Daoy (cell line): ENCODE measurements around the gene SMPD4. TPM values are rescaled to one million over a fixed set of nuclear protein-coding genes. Genes with fewer than 3 reads are reported as not detected.
A peak's percentile ranks its signal among the peaks of the same experiment; 100 is the strongest.
"Not testable (repeated sequence)": the region's sequence is repeated elsewhere in the genome, so short reads cannot be mapped to it uniquely, and the experiment has no call there.

Experiments
- DNase-seq: peaks from one replicate; pipeline ENCODE4 v3.0.0-alpha.2; 2015; ENCODE audit warnings: low read depth
- total RNA-seq: library from RNA; depleted of rRNA; stranded (reverse); fragments of >200 nt; shearing (Covaris generic); gene quantifications from 2 replicates; pipeline ENCODE4 v1.2.3, GENCODE V29; 2014; rRNA removed

The SMPD4 gene
- total RNA-seq, 1 experiment from 2014 or later = 28.9 TPM

DNA sequence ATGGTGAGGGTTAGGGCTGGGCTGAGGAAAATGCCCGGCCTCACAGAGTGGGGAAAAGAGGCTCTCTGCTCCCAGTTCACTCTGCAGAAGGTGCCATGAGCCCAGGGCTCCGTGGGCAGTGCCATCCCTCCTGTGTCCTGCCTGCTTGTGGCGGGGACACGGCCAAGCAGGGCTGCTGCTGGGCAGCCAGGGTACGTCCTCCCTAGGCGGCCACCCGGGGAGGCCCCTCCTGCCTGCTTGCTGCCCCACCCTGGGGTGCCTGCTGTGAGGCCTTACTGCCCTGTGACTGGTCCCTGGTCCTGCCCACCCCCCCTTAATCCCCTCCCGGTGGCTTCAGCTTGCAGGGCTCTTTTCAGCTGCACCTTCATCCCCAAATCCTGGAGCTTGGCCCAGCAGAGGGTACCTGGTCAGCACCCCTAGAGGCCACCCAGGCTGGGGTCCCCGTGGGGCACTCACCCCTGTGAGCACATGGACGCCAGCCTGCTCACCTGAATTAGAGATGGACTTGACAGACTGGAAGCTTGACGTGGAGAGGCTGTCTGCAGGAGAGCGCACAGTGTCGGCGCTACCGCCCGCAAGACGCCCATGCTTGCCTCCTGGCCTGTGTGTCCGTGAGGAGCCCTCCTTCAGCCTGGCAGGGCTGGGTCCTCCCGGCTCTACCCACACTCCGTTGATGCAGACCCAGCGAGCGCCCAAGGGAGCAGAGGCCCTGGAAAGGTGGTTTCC is 39.6 kb downstream of the SMPD4 start:
- not testable (repeated sequence) for DNase-seq

DNA sequence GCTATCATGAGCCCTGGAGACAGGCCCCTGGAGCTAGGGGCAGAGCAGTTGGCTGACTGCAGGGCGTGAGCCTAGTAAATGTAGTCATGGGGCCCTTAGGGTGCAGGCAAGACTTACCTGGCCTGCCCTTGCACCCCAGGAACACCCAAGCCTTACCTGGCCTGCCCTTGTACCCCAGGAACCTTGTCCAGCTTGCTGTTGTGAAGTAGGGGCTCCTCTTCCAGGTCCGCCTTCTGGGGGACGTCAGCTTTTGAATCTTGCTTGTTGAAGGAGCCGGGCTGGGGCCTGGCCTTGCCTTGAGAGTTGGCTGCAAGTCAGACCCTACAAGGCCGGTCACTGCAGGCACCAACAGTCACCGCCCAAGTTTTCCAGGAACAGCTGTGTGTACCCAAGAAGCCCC is 40.4 kb downstream of the SMPD4 start:
- not testable (repeated sequence) for DNase-seq

DNA sequence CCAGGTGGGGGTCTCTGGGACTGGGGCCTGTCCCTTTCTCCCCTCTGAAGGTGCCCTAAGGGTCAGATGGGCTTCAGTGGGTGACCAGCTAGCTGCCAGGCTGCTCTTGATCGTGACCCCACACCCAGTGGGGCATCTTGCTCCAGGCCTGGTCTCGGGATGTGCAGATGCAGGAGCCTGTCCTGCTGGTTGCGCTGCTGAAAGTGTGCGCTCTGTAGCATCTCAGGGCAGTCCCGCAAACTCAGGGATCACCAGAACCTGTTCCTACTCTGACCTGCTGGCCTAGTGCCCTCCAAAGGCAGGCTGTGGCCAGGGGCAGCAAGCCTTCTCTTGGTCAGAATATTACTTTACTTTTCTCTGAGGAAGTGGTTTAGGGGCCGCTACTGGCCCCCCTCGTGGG is 40.9 kb downstream of the SMPD4 start:
- not testable (repeated sequence) for DNase-seq

DNA sequence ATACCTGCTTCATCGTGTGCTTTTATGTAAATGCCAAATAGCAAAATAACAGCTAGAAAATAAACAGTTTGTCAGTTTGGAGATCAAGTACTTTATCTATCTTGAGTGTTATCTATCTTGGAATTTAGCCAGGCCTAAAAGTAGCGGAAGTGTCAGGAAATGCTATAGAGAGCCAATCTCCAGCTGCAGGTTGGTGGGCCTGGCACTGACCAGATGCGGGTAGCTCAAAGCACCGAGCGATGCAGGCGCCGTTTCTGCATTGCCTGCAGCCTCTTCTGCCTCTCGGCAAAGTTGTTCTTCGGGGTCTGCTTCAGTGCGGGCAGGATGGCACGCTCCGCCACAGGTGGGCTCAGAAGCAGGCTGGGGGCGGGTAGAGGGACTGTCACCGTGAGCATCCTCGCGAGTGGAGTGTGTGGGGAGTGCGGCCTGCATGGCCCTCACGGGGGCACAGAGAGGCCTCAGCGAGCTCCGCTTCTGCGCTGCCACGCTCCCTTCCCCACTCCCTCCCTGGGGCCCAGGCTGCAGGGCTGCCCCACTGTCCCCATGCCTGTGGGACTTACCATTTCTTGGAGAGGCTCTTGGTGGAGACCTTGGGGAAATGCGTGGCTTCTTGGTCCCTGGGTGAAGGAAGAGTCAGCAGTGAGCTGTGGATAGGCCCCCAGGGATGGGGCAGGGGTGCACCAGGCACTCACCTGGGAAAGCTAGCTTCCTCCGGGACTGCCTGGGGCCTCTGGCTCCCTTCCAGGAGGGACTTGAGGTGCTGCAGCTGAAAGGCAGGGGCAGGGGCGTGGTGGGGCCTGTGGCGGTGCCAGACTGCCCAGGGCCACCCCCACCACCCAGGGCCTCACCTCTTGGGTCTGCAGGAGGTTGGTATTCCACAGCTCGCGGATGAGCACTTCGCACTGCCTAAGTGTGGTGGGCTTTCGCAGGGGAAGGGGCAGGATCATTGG is 41.8 kb downstream of the SMPD4 start:
- DNase-seq = not testable (repeated sequence)

DNA sequence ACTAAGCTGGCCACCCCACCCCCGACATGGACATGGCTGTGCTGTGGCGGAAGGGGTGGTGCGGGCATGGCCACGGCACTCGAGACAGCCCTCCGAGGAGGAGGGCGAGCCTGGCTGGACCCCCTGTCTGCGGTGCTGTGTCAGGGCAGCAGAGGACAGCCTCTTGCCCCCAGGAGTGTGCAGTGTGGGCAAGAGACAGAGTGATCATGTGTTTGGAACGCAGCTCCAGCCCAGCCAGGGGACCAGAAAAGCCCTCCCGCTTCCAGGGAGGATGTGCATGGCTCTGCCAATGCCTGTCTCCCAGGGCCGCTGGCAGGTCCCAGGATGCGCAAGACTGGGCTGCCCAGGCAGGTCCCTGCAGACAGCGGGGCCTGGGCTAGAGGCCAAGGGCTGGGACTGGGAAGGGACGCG is 42.6 kb downstream of the SMPD4 start:
- not testable (repeated sequence) for DNase-seq

DNA sequence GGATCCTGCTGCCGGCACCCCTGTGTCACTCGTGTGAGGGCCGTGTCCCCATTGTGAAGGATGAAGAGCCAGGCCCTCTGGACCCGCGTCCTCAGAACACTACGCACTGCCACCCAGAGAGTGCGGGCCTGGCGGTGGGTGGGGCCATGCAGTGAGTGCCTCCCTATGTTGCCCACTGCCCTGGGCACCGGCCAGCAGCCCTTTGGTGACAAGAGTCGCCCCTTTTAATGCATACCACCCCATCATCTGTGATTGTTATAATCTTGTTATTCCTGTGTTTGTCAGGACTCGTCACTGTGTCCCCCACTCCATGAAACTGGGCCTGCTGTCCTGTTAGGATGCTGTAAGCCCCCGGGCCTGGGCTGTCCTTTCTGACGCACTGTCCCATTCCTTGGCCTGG is 43.1 kb downstream of the SMPD4 start:
- DNase-seq = not testable (repeated sequence)

DNA sequence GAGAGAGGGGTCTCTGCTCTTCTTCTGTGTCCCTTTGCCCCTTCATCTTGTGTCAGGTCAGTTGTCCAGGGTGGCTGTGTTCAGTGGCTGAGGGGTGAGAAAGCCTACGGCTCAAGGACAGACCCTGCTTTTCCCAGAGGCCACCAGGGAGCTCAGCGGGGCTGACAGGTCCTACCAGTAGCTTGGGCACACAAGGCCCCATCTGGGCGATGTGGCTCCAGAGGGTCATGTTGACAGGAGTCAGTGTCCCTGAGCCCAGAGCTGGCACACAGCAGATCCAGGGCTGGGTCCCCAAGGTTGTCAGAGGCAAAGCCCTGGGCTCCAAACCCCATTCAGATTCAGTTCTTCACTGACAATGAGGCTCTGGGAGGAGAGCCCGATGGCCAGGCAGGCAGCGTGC is 44.3 kb downstream of the SMPD4 start:
- DNase-seq = not testable (repeated sequence)

DNA sequence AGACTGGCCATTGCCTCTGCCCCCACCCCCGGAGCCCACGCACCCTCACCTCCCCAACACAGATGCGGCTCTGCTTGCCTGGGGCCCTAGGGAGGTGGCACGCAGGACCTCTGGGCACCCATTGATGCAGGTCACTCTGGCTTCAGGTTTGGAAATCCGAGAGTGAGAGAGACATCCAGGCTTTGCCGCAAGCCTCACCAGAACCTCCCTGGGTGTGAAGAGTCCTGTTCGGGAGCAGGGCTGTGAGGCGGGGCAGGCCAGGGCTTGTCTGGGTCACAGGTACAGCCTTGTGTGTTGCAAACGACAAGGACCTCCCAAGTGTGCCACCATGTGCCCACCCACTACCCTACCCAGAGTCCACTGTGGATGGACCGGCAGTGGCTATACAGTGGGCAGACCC is 44.9 kb downstream of the SMPD4 start:
- DNase-seq = not testable (repeated sequence)

DNA sequence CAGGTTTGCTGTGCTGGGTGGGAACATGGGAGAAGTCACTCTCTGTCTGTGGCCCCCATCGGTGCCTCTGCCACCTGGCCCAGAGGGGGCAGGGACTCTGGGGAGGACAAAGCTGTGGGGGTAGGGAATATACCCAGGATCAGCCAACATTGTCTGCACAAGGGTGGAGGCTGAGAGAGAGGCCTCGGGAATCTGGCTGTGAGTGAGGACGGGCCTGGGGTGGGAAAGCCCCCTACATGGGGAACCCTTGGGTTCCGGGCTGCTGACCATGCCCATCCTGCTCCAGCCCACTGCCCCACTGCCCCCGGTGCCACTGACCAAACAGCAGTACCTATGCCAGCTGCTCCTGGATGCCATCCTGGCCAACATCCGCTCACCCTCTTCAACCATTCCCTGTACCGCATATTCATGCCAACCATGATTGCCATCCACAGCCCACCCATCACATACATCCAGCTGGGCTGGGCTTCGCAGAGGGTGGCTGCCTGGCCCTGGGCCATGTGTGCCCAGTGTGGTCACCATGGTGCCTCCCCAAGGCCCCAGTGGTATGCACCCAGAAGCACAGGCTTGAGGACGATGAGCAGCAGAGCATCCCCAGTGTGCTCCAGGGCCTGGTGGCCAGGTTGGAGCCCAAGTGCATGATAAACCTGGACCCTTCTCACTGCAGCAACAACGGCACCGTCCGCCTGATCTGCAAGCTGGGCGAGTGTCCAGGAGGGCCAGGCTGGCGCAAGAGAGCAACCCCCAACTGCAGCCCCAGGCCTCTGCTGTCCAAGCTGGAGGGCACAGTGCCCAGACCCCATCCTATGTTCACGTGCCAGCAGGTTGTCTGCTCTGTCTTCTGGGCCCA is 45.5 kb downstream of the SMPD4 start:
- no peak for DNase-seq

DNA sequence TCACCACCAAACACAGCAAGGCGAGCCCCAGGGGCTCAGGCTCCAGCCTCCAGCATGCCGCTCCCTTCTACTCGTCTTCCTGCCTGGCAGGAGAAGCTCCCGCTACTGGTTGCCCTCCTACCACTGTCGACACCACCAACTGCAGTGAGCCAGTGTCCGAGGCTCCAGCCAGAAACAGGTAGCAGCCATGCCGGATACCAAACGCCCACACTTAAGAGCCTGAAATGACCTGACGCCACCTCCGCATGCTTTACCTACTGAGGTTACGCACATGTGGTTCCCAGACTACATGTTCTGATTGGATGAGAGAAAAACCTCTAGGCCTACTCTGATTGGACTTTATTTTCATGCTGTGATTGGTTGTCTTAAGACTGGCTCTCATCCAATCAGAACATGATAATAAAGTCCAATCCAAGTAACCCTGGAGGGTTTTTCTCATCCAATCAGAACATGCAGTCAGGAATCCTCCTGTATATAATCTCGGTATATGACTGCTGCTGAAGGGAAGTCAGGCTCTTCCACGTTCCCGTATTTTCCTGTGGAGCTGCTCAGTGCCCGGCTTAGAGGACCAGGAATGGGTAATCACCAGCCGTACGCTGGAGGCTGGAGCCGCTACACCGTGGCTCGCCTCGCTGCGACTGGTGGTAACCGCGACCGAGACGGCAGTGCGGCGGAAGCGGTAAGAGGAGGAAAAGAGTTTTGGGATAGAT is 52.1 kb downstream of the SMPD4 start, which contains the start of gene POTEF:
TSS of gene POTEF (minus strand) at position 103 of the 710 bp plus-strand sequence. CDS start 8,707 bp downstream, outside the sequence.
- DNase-seq = peak; percentile 63

DNA sequence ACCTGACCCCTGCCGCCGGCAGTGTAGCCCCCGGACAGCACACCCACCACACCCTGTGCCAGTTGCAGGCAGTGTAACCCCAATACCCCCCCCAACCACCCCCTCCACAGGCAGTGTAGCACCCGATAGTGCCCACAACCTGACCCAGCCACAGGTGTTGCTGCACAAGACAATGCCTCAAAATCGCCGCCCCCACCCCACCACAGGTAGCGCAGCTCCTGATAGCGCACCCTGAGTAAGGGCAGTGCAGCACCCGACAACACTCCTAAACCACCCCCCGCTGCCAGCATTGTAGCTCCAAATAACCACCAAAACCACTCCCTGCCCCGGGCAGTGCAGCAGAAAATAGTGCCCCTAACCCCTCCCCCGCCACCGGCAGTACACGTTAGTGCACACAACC is 52.9 kb downstream of the SMPD4 start:
- DNase-seq = not testable (repeated sequence)

DNA sequence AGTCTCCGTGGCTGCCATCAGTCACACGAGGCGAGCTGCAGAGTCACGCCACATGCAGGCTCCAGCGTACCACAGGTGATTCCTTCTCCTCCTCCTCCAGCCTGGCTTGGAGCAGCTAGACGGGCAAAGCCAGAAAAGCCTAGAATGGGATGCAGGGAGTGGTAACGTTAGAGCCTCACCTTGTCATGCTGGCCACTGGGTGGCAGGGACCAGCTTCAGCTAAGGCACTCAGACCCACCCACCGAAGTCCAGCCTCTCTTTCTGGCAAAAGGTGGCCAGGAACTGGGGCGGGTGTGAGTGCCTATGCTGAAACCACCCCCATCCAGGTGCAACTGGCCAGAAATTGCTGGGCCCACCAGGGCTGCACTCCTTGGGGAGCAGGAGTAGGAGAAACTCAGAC is 53.7 kb downstream of the SMPD4 start:
- not testable (repeated sequence) for DNase-seq

DNA sequence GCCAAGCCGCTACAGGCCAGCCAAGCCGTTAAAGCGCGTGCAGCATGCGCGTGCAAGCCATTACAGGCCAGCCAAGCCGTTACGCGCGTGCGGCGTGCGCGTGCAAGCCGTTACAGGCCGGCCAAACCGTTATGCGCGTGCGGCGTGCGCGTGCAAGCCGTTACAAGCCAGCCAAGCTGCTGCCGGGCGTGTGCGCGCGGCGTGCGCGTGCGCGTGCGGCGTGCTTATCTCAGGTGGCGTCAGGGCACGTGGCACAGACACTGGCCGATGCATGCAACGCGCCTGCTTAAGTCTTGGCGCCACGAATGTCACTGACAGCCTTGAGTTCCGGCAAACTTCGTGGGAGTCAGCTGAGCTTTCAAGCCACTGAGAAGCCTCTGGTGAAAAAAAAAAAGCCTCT is 60.5 kb downstream of the SMPD4 start:
- DNase-seq = not testable (repeated sequence)

DNA sequence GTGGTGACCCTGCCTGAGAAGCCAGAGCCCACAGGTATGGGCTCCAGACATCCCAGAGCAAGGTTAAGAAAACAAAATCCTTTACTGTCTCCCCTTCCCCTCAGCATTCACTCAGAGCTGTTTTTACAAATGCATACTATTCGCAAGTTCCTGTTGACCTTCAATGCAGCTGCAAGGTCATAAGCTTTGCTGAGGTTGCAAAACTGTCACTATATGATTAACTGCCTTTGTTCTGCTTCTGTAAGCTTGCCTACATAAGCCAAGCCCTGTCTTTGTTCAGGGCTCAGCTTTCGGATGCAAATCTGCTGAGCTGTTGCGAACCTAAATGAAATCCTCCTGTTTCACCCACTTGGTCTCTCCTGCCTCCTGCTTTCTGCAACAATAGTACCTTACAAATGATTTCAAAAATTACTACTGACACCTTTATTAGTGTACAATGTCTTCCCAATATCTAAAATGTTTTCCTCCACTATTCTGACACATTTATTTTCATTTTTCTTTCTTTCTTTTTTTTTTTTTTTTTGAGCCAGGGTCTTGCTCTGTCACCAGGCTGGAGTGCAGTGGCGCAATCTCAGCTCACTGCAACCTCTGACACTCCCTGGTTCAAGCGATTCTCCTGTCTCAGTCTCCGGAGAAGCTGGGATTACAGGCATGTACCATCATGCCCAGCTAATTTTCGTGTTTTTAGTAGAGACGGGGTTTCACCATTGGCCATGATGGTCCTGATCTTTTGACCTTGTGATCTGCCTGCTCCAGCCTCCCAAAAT is 78.6 kb downstream of the SMPD4 start:
- DNase-seq = not testable (repeated sequence)

Other genes starting within 250 kb of the SMPD4 start
- gene RAB6C, start 201.9 kb downstream of the SMPD4 start, total RNA-seq = not detected in 2 replicates
- 4.0 and 5.4 TPM in 2 replicates for gene POTEF, start 52.4 kb downstream of the SMPD4 start, total RNA-seq
- 3.3 and 33.7 TPM in 2 replicates for gene CCDC74B, start 36.5 kb downstream of the SMPD4 start, total RNA-seq
- 130 and 152 TPM in 2 replicates for gene MZT2B, start 660 bp upstream of the SMPD4 start, total RNA-seq
- gene TUBA3E, start 16.8 kb upstream of the SMPD4 start, total RNA-seq = 1.0 and 3.5 TPM in 2 replicates
- 294 and 327 TPM in 2 replicates for gene IMP4, start 161.3 kb upstream of the SMPD4 start, total RNA-seq
- 7.1 and 18.0 TPM in 2 replicates for gene PTPN18, start 174.5 kb upstream of the SMPD4 start, total RNA-seq